Liver (tissue), 3 donors: ENCODE data around the gene ATP2B2.

ENCODE experiments used
- CTCF ChIP-seq: fragments of 150-350 bp; IDR thresholded peaks from 2 replicates; pipeline ENCODE4 v1.5.1; 2017; ENCODE audit warnings: improper control_type of control experiment, low read depth, low read length; ENCODE audit not compliant: missing input control
- TAF1 ChIP-seq: conservative IDR thresholded peaks from 2 replicates; pipeline ENCODE4 v1.6.1; 2016; ENCODE audit warnings: antibody characterized with exemption, mild to moderate bottlenecking
- ZBTB33 ChIP-seq: IDR thresholded peaks from 2 replicates; pipeline ENCODE4 v1.6.1; 2016; ENCODE audit warnings: antibody characterized with exemption
- donor health status: healthy.
- donor health status: healthy.

- TF ChIP-seq ZBTB33, result no peak
- no peak for TF ChIP-seq TAF1
- TF ChIP-seq CTCF, result no peak
These were observed 217.3 kb downstream of the ATP2B2 start for GRCh38 chr3:10287936-10288574.
